ENCODE data around the gene SEMA3B. TPM values are rescaled to one million over a fixed set of nuclear protein-coding genes. Genes with fewer than 3 reads are reported as not detected.

SEMA3B gene
- total and polyA plus RNA-seq, 12 donors = 14.9 to 46.7 (median 21.9) TPM

DNA sequence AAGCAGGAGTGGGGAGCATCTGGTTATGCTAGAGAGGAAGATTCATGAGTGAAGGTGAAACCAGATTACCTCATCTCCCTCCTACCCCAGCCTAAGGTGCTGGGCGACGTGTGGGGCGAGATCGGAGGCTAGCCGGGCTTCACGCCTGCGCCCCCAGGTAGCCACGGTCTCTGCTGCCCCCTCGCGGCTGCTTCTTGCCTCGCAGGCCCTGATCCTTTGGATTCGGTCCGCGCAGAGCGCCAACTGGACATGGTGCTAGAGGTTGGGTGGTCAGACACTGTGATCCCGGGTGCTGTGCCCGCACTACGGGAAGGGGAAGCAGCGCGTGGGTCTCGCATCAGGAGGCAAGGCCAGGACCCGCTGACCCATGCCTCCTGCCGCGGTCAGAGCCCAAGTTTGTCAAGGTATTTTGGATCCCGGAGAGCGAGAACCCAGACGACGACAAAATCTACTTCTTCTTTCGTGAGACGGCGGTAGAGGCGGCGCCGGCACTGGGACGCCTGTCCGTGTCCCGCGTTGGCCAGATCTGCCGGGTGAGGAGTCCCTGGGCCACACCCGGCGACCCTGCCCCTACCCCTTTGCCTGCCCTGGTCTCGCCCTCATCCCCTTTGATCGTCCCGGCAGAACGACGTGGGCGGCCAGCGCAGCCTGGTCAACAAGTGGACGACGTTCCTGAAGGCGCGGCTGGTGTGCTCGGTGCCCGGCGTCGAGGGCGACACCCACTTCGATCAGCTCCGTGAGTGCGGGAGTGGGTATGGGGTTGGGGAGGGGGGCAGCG is 4.2 kb downstream of the SEMA3B start:
- DNase-seq (peak; percentile 83 to 90), ATAC-seq (peak; percentile 43 to 84 (median 70))
- TF ChIP-seq CTCF (IDR thresholded peaks at IDR 0.05) = peak; percentile 96 to 99 (median 98)
- peak overlapping the region in 9 of 10 donors; percentile 18 to 54 (median 38) for H3K4me3 ChIP-seq
- H3K36me3 ChIP-seq = peaks cover 0 to 8% (median 0%) of the 10 kb centered on the region in 9 donors
- 6% methylated on average over 61 of the region's 61 CpGs for WGBS, 2 donors
- H3K9me3 ChIP-seq = no peaks in the 10 kb centered on the region
- peaks cover 0 to 47% (median 10%) of the 10 kb centered on the region in 7 donors for H3K27me3 ChIP-seq
- intact Hi-C loops (cut with DNase I) = loop anchor here (1.0 to 10.0 kb wide), 13 partner anchors 46 to 154 kb away; partner anchors contain the start of genes GNAT1 (in 1 of the 10) and HYAL2 (in 1 of the 10)
- H3K27ac ChIP-seq = peak overlapping the region in 5 of 10 donors; percentile 1 to 44 (median 41)
- peaks cover 2 to 60% (median 42%) of the 10 kb centered on the region in 9 donors for H3K4me1 ChIP-seq

GRCh38 chr3:50273689-50274065 is 4.7 kb downstream of the SEMA3B start:
- H3K9me3 ChIP-seq = no peaks in the 10 kb centered on the region
- peaks cover 0 to 8% (median 0%) of the 10 kb centered on the region in 9 donors for H3K36me3 ChIP-seq
- peak overlapping the region in 1 of 10 donors; percentile 41 for H3K27ac ChIP-seq
- ATAC-seq (peak in 1 of 8 donors; percentile 2), DNase-seq (no peak)
- peaks cover 5 to 60% (median 39%) of the 10 kb centered on the region in 9 donors for H3K4me1 ChIP-seq
- 48 to 66% methylated on average over 30 to 31 of the region's 31 CpGs for WGBS, 2 donors
- peaks cover 0 to 47% (median 10%) of the 10 kb centered on the region in 7 donors for H3K27me3 ChIP-seq
- TF ChIP-seq CTCF (IDR thresholded peaks at IDR 0.05) = no peak
- H3K4me3 ChIP-seq = peak overlapping the region in 9 of 10 donors; percentile 18 to 54 (median 38)
- intact Hi-C loops (cut with DNase I) = loop anchor here (1.0 to 10.0 kb wide), 14 partner anchors 46 to 155 kb away; partner anchors contain the start of genes GNAT1 (in 1 of the 10) and HYAL2 (in 1 of the 10)

DNA sequence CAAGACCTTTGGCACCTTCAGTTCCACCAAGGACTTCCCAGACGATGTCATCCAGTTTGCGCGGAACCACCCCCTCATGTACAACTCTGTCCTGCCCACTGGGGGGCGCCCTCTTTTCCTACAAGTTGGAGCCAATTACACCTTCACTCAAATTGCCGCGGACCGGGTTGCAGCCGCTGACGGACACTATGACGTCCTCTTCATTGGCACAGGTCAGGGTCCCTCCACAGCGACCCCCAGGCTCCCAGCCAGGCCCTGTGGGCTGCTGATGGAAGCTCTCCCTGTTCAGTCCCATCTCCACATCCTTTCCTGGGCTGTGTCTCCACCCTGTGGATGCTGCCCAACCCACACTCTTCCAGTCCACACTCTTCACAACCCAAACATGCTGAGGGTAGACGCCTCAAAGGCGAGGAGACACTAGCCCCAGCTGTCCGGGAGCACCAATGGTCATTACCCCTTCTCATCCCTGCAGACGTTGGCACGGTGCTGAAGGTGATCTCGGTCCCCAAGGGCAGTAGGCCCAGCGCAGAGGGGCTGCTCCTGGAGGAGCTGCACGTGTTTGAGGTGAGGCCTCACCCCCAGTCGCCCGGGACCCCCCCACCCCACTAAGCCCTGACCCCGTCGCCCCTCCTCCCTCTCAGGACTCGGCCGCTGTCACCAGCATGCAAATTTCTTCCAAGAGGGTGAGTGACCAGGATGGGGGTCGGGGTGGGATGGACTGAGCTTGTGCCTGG is 5.6 kb downstream of the SEMA3B start:
- WGBS, 2 donors = 26 to 32% methylated on average over 26 of the region's 26 CpGs
- Histone ChIP-seq H3K27ac (no peak overlapping the region), H3K4me3 (no peak overlapping the region), H3K4me1 (peaks cover 6 to 58% (median 36%) of the 10 kb centered on the region in 9 donors), H3K36me3 (peaks cover 0 to 8% (median 0%) of the 10 kb centered on the region in 9 donors), H3K27me3 (peaks cover 0 to 47% (median 10%) of the 10 kb centered on the region in 7 donors), H3K9me3 (no peaks in the 10 kb centered on the region)
- ATAC-seq (peak in 4 of 8 donors; percentile 6 to 32 (median 24)), DNase-seq (peak in 1 of 2 donors; percentile 65)
- peak; percentile 59 to 80 (median 73) for TF ChIP-seq CTCF (IDR thresholded peaks at IDR 0.05)
- intact Hi-C loops (cut with DNase I) = loop anchor here in 7 of 10 donors (2.0 to 10.0 kb wide), 7 partner anchors 47 to 152 kb away; partner anchors contain the start of genes GNAT1 (in 1 of the 7) and HYAL2 (in 1 of the 7)

All from heart right ventricle (tissue), 16 donors.